Measurements from ENCODE around the gene GDAP1L1.

Gene GDAP1L1

GRCh38 chr20:44219170-44219730, 27.9 kb upstream of the GDAP1L1 start:
- DNase-seq (ENCODE audit: low read depth), result no peak
- H3K4me3 ChIP-seq (ENCODE audit: low read length), result no peak overlapping the region
- TF ChIP-seq, protein P1, sequence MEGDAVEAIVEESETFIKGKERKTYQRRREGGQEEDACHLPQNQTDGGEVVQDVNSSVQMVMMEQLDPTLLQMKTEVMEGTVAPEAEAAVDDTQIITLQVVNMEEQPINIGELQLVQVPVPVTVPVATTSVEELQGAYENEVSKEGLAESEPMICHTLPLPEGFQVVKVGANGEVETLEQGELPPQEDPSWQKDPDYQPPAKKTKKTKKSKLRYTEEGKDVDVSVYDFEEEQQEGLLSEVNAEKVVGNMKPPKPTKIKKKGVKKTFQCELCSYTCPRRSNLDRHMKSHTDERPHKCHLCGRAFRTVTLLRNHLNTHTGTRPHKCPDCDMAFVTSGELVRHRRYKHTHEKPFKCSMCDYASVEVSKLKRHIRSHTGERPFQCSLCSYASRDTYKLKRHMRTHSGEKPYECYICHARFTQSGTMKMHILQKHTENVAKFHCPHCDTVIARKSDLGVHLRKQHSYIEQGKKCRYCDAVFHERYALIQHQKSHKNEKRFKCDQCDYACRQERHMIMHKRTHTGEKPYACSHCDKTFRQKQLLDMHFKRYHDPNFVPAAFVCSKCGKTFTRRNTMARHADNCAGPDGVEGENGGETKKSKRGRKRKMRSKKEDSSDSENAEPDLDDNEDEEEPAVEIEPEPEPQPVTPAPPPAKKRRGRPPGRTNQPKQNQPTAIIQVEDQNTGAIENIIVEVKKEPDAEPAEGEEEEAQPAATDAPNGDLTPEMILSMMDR (IDR thresholded peaks at IDR 0.05; ENCODE audit: insufficient read depth, low read depth, low read length, missing control alignments), result no peak

DNA sequence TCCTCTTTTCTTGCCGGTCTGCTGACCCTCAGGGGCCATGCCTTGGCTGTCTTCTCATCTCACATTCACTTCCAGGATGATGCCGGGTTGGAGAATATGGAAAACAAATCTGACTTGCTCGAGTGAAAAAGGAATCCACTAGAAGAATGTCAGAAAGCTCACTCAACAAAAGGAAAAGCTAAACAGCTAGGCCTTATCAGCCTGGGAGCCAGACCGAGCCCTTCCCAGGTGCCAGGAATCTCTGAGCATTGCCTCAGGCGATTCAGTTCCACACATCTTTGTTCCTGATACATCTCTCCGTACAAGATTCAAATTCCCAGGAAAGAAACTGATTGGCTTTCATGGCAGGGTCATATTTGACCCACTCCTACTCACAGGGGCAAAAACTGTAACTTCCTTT, 27.3 kb upstream of the GDAP1L1 start:
- DNase-seq (ENCODE audit: low read depth), result no peak
- TF ChIP-seq, protein P1 (IDR thresholded peaks at IDR 0.05; ENCODE audit: insufficient read depth, low read depth, low read length, missing control alignments), result no peak
- no peak overlapping the region for H3K4me3 ChIP-seq (ENCODE audit: low read length)

DNA sequence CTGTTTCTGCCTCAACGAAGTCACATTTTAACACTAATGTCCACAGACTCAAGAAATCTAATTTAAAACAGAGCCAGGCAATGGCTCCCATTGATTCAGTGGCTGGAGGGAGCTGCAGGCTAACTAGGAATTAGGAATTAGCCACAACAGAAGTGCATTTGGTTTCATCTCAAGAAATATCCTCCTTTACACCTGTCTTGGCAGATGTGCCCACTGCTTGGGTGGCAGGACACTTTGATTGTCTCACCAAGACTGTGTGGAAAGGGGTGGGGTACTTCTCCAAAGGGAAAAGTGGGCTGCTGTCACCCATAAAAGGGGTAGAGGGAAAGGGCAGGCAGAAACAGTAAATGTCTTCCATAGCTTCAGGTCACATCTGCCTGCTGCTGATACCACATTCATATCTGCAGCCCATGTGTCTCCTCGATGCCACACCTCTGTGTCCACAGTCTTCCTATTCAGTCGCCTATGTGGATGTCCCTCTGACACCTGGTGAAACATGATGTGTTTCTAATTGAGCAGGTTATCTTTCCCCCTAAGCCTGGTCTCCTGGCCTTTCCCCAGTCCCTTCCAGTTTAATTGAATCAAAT, 25.6 kb upstream of the GDAP1L1 start:
- no peak for DNase-seq (ENCODE audit: low read depth)
- H3K4me3 ChIP-seq (ENCODE audit: low read length), result no peak overlapping the region
- TF ChIP-seq, protein P1 (IDR thresholded peaks at IDR 0.05; ENCODE audit: insufficient read depth, low read depth, low read length, missing control alignments), result no peak

DNA sequence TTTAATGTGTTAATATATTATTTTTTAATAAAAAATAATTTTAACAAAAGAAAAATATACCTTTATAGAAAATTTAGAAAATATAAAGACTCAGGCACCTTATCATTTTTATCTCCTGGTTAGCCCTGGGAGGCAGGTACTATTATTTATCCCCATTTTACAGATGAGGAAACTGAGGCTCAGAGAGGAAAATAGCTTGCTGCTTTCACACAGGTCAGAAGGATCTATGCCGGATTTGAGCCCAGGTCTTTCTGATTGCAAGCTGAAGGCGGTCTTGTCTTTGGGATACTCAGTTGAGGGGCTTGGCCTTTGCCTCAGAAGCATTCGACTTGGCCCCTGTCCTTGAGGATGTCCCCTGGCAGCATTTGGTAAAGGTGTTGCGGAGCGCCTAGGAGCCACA, 25.1 kb upstream of the GDAP1L1 start:
- TF ChIP-seq, protein P1 (IDR thresholded peaks at IDR 0.05; ENCODE audit: insufficient read depth, low read depth, low read length, missing control alignments), result no peak
- DNase-seq (ENCODE audit: low read depth), result no peak
- H3K4me3 ChIP-seq (ENCODE audit: low read length), result no peak overlapping the region

- no peak overlapping the region for H3K4me3 ChIP-seq (ENCODE audit: low read length)
- no peak for DNase-seq (ENCODE audit: low read depth)
- TF ChIP-seq, protein P1 (IDR thresholded peaks at IDR 0.05; ENCODE audit: insufficient read depth, low read depth, low read length, missing control alignments), result no peak
These were observed 24.3 kb upstream of the GDAP1L1 start for GRCh38 chr20:44222633-44223368.

- TF ChIP-seq, protein P1 (IDR thresholded peaks at IDR 0.05; ENCODE audit: insufficient read depth, low read depth, low read length, missing control alignments), result no peak
- DNase-seq (ENCODE audit: low read depth), result no peak
- no peak overlapping the region for H3K4me3 ChIP-seq (ENCODE audit: low read length)
These were observed 23.4 kb upstream of the GDAP1L1 start for GRCh38 chr20:44223721-44224120.
